Renal pelvis (tissue), 4 donors: ENCODE data around the gene ULBP1. TPM values are rescaled to one million over a fixed set of nuclear protein-coding genes. Genes with fewer than 3 reads are reported as not detected.
"Not testable (repeated sequence)": the region's sequence is repeated elsewhere in the genome, so short reads cannot be mapped to it uniquely, and the experiment has no call there.

Experiments
- DNase-seq: peaks from one replicate; pipeline ENCODE4 v3.0.0-alpha.2; 2013
- polyA plus RNA-seq, 3 donors: library from polyadenylated mRNA; unstranded; fragments of 120-200 nt; gene quantifications; one replicate each; pipeline ENCODE4 v1.2.1, GENCODE V29; 2013; ENCODE audit not compliant: insufficient read length in 3 of 3

The ULBP1 gene
- polyA plus RNA-seq, 3 donors: 1.2 to 2.1 (median 1.3) TPM

GRCh38 chr6:149974825-149975224, 11.1 kb downstream of the ULBP1 start:
- no peak for DNase-seq

GRCh38 chr6:149975400-149975799, 11.7 kb downstream of the ULBP1 start:
- no peak for DNase-seq

GRCh38 chr6:149977221-149977620, 13.5 kb downstream of the ULBP1 start:
- no peak for DNase-seq

GRCh38 chr6:149978610-149979009, 14.9 kb downstream of the ULBP1 start:
- no peak for DNase-seq

- DNase-seq: no peak
Measured at GRCh38 chr6:149979293-149979692, 15.6 kb downstream of the ULBP1 start.

- DNase-seq: no peak
Measured at GRCh38 chr6:149983145-149983544, 19.4 kb downstream of the ULBP1 start.

GRCh38 chr6:149984773-149985172, 21.0 kb downstream of the ULBP1 start:
- no peak for DNase-seq

- no peak for DNase-seq
Measured at GRCh38 chr6:149985481-149985937, 21.8 kb downstream of the ULBP1 start.

- no peak for DNase-seq
Measured at GRCh38 chr6:149987602-149988107, 23.9 kb downstream of the ULBP1 start.

- DNase-seq: no peak
Measured at GRCh38 chr6:149988550-149989346, 25.0 kb downstream of the ULBP1 start.

- DNase-seq: no peak
Measured at GRCh38 chr6:149990212-149990660, 26.5 kb downstream of the ULBP1 start.

- DNase-seq: no peak
Measured at GRCh38 chr6:149990661-149991471, 27.1 kb downstream of the ULBP1 start.

GRCh38 chr6:149991472-149991795, 27.7 kb downstream of the ULBP1 start:
- not testable (repeated sequence) for DNase-seq

- no peak for DNase-seq
Measured at GRCh38 chr6:149991838-149992237, 28.1 kb downstream of the ULBP1 start.

GRCh38 chr6:149995235-149995750, 31.6 kb downstream of the ULBP1 start:
- no peak for DNase-seq

GRCh38 chr6:149995971-149996370, 32.2 kb downstream of the ULBP1 start:
- no peak for DNase-seq

GRCh38 chr6:149999636-150000035, 35.9 kb downstream of the ULBP1 start:
- DNase-seq: no peak

GRCh38 chr6:150001295-150002008, 37.7 kb downstream of the ULBP1 start:
- no peak for DNase-seq

GRCh38 chr6:150002710-150003109, 39.0 kb downstream of the ULBP1 start:
- DNase-seq: no peak

- not testable (repeated sequence) for DNase-seq
Measured at GRCh38 chr6:150003599-150003998, 39.9 kb downstream of the ULBP1 start.

GRCh38 chr6:150004101-150004782, 40.5 kb downstream of the ULBP1 start:
- DNase-seq: no peak
